Measurements from ENCODE around the gene TC2N.

The TC2N gene

DNA sequence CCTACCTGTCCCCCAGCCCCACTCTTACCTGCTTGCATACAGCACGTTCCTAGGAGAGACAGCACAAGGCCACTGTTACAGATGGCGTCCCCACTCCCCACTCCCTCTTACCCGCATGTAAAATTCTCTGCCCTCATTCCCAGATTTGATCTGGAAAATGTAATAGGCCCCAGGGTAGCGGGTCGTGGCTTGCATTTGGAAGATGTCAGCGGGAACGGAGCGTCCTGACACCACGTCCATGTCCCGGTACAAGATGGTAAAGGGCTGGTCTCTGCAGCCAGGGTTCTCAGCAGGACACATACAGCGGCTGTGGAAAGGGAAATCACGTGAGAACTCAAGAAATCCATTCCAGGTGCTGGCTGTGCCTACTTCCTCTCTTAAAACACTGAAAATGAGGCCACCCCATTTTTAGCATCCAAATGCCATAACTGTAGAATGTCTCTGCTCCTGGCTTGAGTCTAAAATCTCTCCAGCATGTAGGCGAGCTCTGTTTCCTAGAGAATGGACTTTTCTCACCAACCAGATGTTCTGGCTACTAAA is 10.1 kb upstream of the TC2N start:
- no peak overlapping the region for H3K4me3 ChIP-seq (ENCODE audit: control insufficient read depth, low read depth, low read length)
- no peak for DNase-seq (ENCODE audit: low read depth)
- TF ChIP-seq CTCF (IDR thresholded peaks at IDR 0.05; ENCODE audit: control insufficient read depth, insufficient read depth, low read depth, low read length, missing control alignments) = no peak

GRCh38 chr14:91876492-91876891 is 9.2 kb upstream of the TC2N start:
- no peak for DNase-seq (ENCODE audit: low read depth)
- no peak for TF ChIP-seq CTCF (IDR thresholded peaks at IDR 0.05; ENCODE audit: control insufficient read depth, insufficient read depth, low read depth, low read length, missing control alignments)
- no peak overlapping the region for H3K4me3 ChIP-seq (ENCODE audit: control insufficient read depth, low read depth, low read length)

- no peak for TF ChIP-seq CTCF (IDR thresholded peaks at IDR 0.05; ENCODE audit: control insufficient read depth, insufficient read depth, low read depth, low read length, missing control alignments)
- no peak for DNase-seq (ENCODE audit: low read depth)
- no peak overlapping the region for H3K4me3 ChIP-seq (ENCODE audit: control insufficient read depth, low read depth, low read length)
These were observed 8.4 kb upstream of the TC2N start for GRCh38 chr14:91875525-91876286.

GRCh38 chr14:91873471-91874415 is 6.4 kb upstream of the TC2N start:
- H3K4me3 ChIP-seq (ENCODE audit: control insufficient read depth, low read depth, low read length) = no peak overlapping the region
- DNase-seq (ENCODE audit: low read depth) = no peak
- no peak for TF ChIP-seq CTCF (IDR thresholded peaks at IDR 0.05; ENCODE audit: control insufficient read depth, insufficient read depth, low read depth, low read length, missing control alignments)

GRCh38 chr14:91872517-91873470 is 5.5 kb upstream of the TC2N start:
- no peak overlapping the region for H3K4me3 ChIP-seq (ENCODE audit: control insufficient read depth, low read depth, low read length)
- no peak for DNase-seq (ENCODE audit: low read depth)
- no peak for TF ChIP-seq CTCF (IDR thresholded peaks at IDR 0.05; ENCODE audit: control insufficient read depth, insufficient read depth, low read depth, low read length, missing control alignments)

All from AG09309 (cell line).